T-helper 2 cell treated with Interferon-gamma antibody and Interleukin-4, amounts not matched to agents 100 ng/mL and 5 ng/mL, for 36 hours (primary cell): Measurements from ENCODE around the gene AOC1. TPM values are rescaled to one million over a fixed set of nuclear protein-coding genes. Genes with fewer than 3 reads are reported as not detected.

Experiments
- intact Hi-C: fragments of 100-400 bp; cut with micrococcal nuclease; formaldehyde crosslinking; loops from one replicate; pipeline ENCODE4 v1.15.1; 2023
- total RNA-seq: library from RNA; stranded (reverse); gene quantifications from 2 replicates; pipeline ENCODE4 v1.2.3, GENCODE V29; 2022

The AOC1 gene
- total RNA-seq, 1 donor from 2014 or later: not detected

DNA sequence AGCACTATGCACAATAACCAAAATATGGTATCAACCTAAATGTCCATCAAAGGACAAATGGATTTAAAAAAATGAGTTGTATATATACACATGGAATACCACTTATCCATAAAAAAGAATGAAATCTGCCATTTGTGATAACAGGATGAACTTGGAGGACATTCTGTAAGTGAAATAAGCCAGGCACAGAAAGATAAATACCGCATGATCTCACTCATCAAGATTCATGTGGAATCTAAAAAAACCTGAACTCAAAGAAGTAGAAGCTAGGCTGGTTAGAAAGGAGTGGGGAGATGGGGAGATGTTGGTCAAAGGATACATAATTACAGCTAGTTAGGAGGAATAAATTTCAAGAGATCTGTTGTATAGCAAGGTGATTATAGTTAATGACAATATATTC is 17.3 kb upstream of the AOC1 start:
- intact Hi-C loops: no loop called here

DNA sequence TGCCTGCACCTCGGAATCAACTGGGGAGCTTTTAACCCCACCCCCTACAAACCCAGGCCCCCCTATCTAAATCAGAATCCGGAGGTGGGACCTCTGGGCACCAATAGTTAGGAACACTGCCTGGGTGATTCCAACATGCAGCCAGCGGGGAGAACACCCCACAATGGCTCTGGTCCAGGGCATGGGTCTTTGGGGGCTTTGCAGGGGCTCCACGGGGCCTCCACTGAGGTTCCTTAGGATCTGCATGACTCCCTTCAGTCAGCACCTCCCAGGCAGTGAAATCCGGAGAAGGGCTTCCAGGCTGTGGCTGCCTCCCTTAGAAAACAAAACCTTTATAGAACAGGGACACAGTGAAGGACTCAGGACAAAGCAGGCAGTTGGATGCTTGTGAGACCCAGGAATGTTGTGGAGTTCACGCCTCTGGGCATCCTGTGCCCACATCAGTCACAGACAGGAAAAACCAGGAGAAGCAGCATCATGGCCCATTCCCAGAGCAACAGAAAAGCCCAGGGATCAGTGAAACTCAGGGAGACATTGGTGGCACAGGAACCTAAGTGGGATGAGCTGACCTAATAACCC is 16.5 kb upstream of the AOC1 start:
- intact Hi-C loops: no loop called here

DNA sequence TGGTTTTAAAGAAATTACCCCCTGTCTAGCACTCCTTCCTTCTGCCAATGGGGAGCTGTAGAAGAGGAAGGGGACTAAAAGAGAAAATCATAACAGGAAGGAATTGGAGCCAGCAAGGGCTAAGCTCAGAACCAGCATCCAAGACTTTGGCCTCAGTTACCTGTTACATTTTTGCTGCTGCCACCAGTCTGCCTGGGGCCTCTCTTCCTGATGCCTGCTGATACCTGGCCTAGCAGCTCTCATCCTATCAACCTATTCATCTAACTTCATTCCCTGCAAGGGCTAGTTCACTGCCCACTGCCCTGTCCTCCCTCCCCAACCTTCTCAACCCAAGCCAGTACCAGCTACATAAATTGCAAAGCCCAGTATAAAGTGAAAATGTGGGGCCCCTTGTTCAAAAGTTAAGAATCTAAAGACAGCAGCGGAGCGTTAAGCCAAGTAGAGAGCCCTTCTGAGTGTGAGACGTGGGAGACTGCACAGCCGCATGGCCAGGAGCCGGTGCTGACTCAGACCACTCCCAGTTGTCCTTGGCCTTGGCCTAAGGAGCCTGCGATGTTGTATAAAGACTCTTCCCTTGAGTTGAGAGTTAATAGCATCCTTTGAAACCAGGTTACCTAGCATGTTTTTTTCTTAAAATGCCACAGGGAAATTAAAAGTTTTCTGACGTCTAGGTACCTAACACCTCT is 13.2 kb upstream of the AOC1 start:
- intact Hi-C loops: no loop called here

DNA sequence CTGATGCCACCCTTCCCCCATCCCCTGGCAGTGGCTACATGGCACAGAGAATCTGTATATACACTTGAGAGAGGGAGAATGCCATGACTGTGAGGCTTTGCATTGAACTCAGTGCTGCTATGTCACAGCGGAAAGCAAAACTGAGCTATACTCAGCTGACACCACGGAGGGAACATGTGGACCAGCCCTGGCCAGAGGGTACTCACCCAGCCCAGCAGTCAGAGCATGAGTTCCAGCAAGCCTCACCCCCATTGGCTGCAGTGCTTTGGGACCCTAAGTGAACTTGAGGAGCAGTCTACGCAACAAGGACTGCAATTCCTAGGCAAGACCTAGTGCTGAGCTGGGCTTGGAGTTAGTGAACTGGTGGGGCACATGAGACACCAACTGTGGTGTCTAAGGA is 10.3 kb upstream of the AOC1 start:
- intact Hi-C loops: no loop called here

DNA sequence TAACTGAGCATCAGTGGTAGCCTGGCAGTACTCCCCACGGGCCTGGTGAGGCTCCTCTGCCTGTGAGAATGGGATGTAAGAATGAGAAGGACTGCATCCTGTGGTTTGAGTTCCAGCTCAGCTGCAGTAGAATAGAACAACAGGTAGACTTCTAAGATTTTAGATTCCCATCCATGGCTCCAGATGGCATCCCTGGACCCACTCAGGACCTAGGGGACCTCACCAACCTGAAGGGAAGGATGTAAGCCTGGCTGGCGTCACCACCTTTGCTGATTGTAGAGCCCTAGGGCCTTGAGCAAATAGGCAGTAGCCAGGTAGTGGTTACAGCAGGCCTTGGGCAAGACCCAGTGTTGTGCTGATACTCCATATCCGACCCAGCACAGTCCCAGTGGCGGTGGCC is 9.6 kb upstream of the AOC1 start:
- intact Hi-C loops: no loop called here

DNA sequence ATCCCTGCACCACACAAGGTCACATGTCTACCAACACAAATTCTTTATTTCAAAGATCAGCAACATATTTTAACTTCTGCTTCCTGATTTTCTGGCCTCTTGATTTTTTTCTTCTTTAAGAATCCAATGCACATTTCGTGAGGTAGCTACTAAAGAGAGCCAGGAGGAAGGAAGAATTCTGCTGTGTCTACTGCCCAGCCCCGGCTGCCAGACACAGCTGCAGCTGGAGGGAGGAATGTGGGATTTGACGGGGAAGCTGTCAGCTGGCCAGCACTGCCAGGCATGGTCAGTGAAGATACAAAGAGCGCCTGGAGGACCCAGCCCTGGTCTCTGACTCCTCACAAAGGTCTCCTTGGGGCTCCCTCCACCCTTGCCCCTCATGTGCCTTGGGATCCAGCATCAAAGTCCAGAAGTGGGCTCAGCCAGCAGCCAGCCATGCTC is 6.9 kb upstream of the AOC1 start:
- intact Hi-C loops: no loop called here

DNA sequence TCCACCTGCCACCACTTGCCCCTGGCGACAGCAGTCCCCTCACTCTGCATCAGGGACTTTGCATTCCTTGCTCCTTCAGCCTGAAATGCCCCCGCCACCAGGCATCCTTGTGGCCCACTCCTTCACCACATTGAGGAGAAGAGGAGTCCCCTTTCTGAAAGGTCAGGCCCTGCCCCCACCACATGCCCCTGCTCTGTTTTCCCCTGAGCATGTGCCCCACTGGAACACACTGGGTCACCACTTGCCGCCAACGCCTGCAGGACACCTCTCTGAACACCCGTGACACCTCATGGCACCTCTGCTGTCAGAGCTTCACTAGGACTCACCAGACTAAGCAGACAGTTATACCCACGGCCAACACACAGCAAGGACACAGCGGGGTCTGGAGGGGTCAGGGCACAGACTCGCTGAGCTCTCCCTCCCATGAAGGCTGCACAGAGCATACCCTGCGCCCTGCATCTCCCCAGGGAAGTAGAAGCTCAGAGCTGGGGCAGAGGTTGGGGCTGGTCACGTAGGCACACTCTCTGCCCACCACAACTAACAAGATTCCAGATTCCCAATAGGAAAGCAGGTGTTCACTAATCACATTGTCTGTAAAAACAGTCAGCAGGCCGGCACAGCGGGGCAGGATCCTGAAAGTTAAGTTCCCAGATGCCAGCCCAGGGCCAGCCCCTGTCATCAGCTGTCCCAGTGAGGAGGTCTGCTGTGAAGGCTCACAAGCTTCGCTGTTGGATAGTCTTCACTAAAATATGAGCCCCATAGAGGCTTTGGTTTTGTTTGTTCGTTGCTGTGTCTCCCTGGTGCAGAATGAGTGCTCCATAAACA is 5.8 kb upstream of the AOC1 start:
- intact Hi-C loops: no loop called here

DNA sequence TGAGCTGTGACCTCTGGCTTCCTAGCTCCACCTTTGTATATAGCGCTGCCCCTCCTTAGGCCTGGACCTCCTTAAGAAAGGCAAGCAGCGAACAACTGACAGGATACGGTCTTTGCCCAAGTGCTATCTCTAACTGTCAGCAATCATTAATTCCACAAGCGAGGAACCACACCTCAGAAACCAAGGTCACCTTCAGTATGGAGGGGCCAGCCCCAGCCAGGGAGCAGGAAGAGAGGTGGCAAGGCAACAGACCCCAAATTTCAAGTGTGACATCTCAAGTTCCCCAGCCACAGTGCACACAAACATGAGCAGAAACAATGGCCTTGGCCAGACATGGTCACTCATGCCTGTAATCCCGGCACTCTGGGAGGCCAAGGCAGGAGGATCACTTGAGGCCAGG is 4.8 kb upstream of the AOC1 start:
- intact Hi-C loops: no loop called here

DNA sequence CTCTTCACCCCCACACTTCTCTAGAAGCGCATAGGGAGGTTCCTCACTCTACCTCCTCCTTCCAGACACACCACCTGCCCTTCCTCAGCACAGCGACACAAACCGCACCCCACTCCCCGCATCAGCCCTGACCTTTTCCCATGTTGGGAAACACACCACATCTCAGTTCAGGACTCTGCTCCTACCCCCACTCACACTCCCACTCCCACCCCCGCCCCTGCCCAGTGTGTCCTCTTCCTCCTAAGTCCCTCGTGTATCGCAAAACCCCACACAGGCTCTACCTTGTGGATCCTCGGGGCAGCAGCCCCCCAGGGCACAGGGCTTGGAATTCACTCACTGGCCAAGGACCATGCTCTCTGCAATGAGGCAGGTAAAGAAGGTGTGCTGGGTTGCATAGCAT is 4.2 kb upstream of the AOC1 start:
- intact Hi-C loops: no loop called here

DNA sequence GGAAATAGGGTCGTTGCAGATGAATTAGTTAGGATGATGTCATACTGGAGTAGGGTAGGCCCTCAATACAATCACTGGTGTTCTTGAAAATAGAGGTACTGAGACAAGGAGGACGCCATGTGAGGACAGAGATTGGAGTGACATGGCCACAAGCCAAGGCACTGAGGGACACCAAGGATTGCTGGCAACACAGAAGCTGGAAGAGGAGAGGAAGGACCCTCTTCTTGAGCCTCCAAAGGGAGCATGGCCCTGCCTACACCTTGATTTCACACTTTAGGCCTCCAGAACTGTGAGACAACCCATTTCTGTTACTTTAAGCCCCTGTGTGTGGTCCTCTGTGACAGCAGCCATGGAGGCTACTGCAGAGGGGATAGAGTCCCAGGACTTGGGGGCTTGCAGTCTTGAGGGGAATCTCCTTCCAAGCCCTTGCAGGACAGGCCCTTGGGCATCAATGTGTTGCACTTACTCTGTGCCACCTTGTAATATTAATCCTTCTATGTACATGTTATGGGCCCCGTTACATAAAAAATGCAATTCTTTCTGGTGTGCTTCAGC is 3.7 kb upstream of the AOC1 start:
- intact Hi-C loops: no loop called here

DNA sequence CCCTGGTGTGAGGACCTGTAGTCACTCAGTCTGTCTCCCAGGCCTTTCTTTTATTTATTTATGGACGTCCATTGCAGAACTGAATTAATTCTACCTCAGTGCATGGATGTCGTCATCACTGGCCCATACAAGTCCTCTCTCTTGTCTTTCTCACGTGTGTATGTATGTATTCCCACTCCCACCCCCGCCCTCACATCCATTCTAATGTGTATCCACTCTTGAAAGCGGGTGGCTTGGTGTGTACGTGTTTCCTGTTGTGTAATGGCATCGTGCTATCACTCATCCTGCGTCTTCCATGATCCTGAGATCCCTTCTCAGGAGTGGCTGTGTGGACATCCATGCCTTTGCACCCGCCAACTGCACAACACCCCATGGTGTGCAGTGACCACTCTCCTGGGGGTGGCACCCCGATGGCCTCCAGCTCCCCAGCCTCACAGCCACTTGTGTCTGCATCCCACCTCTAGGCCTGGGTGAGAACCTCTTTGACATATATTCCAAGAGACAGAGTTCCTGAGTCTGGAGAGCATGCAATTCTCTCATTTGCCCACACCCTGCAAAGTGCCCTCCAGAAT is 3.0 kb upstream of the AOC1 start:
- intact Hi-C loops: no loop called here

DNA sequence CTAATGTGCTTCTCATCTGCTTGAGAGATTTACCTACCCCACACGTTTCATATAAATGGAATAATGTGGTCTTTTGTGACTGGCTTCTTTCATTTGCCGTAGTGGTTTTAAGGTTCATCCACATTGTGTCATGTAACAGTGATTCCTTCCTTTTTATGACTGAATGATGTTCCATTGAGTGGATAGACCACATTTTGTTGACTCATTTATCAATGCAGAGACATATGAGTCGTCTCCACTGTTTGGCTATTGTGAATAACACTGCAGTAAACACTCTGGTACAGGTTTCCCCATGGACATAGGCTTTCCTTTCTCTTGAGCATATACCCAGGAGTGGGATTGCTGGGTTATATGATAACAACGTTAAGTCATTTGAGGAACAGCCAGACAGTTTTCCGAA is 2.0 kb upstream of the AOC1 start:
- intact Hi-C loops: no loop called here

DNA sequence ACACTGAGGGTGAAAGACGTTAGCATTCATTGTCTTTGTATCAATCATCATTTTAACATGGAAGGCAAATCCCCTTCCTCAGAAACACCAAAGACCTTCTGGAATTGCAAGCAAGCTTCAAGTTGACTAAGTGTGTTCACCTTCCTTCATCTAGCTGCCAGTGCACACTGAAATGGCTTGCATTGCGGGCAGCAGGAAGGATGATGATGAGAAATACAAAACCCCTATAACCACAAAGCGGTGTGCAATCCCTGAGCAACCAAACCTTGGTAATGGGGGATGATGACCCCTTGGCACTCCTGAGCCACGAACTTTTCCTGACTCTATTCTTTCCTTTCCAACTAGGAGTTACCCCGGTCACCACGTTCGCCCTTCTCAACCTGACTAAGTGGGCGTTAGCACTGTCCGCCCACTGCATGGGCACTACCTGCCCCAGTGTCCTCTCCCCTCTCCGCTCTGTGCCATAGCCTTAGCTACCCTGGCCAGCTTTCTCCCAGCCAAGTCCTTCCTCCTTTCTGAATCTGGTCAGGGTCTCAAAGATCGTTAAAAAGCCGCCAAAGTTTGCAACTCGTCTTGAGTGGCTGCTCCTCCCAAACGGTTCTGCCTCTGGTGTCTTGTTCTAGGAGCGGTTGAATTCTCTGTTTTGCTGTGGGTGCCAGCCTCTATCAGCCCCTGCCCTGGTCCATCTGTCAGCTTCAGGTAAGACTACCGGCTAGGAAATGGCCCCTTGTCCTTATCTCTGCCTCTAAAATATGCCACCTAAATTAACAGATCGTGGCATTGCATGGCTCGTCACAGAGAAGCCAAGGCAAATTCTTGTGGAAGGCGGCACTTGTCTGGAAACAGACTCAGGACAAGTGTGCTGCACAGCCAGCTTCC is 586 bp upstream of the AOC1 start:
- intact Hi-C loops: no loop called here

DNA sequence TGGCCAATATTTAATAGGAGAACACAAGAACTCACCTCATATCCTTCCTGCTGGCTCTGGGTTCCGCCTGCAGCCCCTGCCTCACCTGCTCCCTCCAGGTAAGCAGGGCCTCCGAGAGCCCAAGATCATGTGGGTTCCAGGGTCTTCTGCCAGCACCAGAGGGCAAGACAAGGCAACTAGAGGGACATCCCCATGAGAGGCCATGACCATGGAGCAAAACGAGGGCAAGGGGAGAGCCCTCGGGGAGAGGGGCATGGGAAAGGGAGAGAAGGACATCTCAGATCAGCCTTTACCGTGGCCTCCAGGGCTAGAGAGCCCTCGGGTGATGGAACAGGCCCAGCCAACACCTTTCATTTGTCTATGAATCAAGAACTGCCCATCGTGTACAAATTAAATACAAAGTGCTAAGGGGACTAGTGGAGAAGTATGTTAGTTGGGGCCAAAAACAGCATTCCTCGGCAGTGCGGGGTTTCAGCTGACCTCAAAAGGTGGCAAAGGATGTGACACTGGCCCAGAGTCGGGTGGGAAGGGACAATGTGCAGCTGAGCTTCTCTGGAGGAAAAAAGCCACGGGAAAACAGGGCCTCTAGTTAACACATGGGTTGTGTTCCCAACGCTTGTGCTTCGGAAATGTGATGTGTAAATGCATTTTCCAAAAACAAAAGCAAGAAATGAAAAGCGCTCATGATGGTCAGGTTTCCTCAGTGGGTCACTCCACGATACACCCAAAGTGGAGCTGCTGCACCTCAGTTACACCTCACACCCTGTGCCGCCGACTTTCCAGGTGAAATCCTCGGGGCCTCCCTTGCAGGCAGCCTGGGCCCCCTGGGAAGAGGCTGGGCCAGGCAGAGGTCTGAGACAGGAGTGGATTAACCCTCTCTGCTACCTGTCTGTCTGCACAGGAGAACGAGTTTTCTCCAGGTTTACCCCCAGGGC is 2.0 kb downstream of the AOC1 start:
- intact Hi-C loops: no loop called here

DNA sequence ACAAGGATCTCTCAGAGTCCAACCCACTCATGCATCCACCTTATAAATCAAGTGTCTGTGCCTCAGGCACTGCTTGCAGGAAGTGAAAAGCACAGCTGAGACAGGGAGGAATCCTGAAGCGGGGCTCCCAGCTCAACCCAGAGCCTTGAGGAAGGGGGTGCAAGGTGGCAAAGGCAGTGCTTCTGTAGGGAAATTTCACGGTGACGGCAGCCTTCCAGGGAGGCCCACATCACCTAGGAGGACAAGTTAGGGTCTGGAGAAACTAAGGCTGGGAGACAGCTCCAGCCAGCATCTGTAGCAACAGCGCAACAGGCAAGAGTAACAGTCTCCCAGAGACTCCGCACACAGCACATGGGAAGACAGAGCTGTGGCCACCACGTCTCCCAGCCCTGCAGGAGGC is 2.7 kb downstream of the AOC1 start:
- intact Hi-C loops: no loop called here

DNA sequence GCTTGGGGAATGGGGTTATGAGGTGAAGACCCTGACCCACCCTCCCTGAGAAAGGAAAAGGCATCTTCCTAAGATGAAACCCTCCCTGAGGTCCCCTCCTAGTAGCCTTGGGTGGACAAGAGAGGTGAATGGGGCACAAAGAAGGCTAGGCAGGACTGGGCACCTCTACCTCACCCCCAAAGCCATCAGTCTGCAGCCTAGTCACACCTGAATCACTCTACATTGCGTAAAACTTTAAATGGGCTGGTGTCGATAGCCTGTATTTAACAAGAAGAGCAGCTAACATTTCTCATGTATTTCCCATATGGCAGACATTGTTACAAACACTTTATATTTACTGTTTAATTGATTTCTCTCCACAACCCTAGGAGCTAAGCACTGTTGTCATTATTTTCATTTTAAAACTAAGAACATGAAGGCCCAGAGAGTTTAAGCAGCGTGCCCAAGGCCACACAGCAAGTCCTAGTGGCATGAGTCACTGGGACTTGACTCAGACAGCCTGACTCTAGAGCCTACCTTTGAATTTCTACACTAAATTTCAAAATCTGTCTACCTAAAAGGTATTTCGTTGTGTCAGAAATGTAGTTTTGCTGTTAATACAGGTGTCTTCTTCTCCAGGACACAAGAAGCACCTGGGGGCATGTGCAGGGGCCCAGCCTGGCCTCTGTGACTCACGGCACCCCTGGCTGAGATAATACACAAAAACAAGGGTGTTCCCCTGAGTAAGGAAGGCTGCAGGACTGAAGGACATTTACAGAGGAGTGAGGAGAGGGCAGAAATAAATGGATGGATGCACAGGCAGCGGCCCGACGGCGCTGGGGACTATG is 3.4 kb downstream of the AOC1 start:
- intact Hi-C loops: no loop called here

DNA sequence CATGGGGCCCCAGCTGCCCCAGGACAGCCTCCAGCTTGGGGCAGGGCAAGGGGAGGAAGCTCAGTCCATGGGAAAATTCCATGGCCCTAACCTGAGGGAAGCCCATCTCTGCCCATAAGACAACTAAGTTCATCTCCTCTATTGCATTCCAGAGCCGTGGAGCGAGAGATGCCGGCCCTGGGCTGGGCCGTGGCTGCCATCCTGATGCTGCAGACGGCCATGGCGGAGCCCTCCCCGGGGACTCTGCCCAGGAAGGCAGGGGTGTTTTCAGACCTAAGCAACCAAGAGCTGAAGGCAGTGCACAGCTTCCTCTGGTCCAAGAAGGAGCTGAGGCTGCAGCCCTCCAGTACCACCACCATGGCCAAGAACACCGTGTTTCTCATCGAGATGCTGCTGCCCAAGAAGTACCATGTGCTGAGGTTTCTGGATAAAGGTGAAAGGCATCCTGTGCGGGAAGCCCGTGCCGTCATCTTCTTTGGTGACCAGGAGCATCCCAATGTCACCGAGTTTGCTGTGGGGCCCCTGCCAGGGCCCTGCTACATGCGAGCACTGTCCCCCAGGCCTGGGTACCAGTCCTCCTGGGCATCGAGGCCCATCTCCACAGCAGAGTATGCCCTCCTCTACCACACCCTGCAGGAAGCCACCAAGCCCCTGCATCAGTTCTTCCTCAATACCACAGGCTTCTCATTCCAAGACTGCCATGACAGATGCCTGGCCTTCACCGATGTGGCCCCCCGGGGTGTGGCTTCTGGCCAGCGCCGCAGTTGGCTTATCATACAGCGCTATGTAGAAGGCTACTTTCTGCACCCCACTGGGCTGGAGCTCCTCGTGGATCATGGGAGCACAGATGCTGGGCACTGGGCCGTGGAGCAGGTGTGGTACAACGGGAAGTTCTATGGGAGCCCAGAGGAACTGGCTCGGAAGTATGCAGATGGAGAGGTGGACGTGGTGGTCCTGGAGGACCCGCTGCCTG is 4.3 kb downstream of the AOC1 start:
- intact Hi-C loops: no loop called here
